HL-60 (cell line): ENCODE measurements around the gene PRPF40B.

Experiments
- DNase-seq, 2 experiments: peaks; one replicate each; pipeline ENCODE4 v3.0.0-alpha.2; 2010 to 2020; ENCODE audit warnings: low read depth in 1 of 2, low spot score in 1 of 2
- H3K27ac ChIP-seq: fragments of 250-450 bp; sonication (Bioruptor Pico); replicated peaks from 2 replicates; pipeline ENCODE4 v1.5.1; 2020; ENCODE audit warnings: mild to moderate bottlenecking, moderate library complexity
- H3K27me3 ChIP-seq: fragments of 250-450 bp; sonication (Bioruptor Pico); 2 replicates; pipeline ENCODE4 v1.5.1; 2021; ENCODE audit warnings: mild to moderate bottlenecking, moderate library complexity; ENCODE audit not compliant: insufficient read depth, poor library complexity, severe bottlenecking
- H3K4me3 ChIP-seq: replicated peaks from 2 replicates; pipeline ENCODE4 v1.5.1; 2011; ENCODE audit warnings: mild to moderate bottlenecking, control low read depth, low read length; ENCODE audit not compliant: insufficient read depth
- CTCF ChIP-seq: IDR thresholded peaks from one replicate; pipeline ENCODE4 v1.5.1; 2011; ENCODE audit warnings: low read length, control low read depth, inconsistent platforms; ENCODE audit not compliant: insufficient read depth
- GABPA ChIP-seq: IDR thresholded peaks from 2 replicates; pipeline ENCODE4 v1.6.1; 2012; ENCODE audit warnings: low read depth
- POLR2AphosphoS5 ChIP-seq: IDR thresholded peaks from 2 replicates; pipeline ENCODE4 v1.6.1; 2012; ENCODE audit warnings: low read depth
- REST ChIP-seq: IDR thresholded peaks from 2 replicates; pipeline ENCODE4 v1.6.1; 2012; ENCODE audit warnings: low read depth; ENCODE audit not compliant: insufficient replicate concordance
- SPI1 ChIP-seq: IDR thresholded peaks from 2 replicates; pipeline ENCODE4 v1.6.1; 2012; ENCODE audit warnings: low read depth, mild to moderate bottlenecking, borderline replicate concordance

The PRPF40B gene

GRCh38 chr12:49661191-49661590, 37.8 kb downstream of the PRPF40B start:
- H3K27ac ChIP-seq, result no peak overlapping the region

GRCh38 chr12:49661746-49662145, 38.4 kb downstream of the PRPF40B start:
- DNase-seq, result no peak
- H3K4me3 ChIP-seq, result no peak overlapping the region
- no peak for TF ChIP-seq REST
- TF ChIP-seq CTCF, result no peak
- no peak for TF ChIP-seq GABPA
- H3K27me3 ChIP-seq, result no peaks in the 10 kb centered on the region
- H3K27ac ChIP-seq, result peak overlapping the region; percentile 84; the same call in 1 of the 2 replicates

More at GRCh38 chr12:49661191-49661590, 37.8 kb downstream of the PRPF40B start:
- Histone ChIP-seq H3K4me3 (no peak overlapping the region), H3K27me3 (no peaks in the 10 kb centered on the region)
- TF ChIP-seq CTCF (no peak), POLR2AphosphoS5 (no peak), REST (no peak), SPI1 (no peak), GABPA (no peak)
- no peak for DNase-seq

- DNase-seq, result peak; percentile 47 to 95
- Histone ChIP-seq H3K27me3 (no peaks in the 10 kb centered on the region), H3K27ac (peak overlapping the region; percentile 84), H3K4me3 (no peak overlapping the region)
- TF ChIP-seq SPI1 (peak; percentile 81; the same call in 1 of the 2 replicates), GABPA (peak; percentile 68), REST (no peak), POLR2AphosphoS5 (peak; percentile 86), CTCF (no peak)
Observed at GRCh38 chr12:49662998-49663843, 39.9 kb downstream of the PRPF40B start.
